GM12875 (cell line): Measurements from ENCODE around the gene ST6GALNAC3.

Experiments used
- H3K4me3 ChIP-seq: one replicate; pipeline ENCODE4 v1.5.1; 2011; ENCODE audit warnings: low read depth, low read length, control low read depth
- CTCF ChIP-seq: IDR thresholded peaks from 2 replicates; pipeline ENCODE4 v1.5.1; 2011; ENCODE audit warnings: low read depth, mild to moderate bottlenecking, control low read depth, inconsistent platforms, low read length, moderate library complexity, borderline replicate concordance; ENCODE audit not compliant: insufficient read depth

Gene ST6GALNAC3

GRCh38 chr1:76259270-76259669, 184.7 kb downstream of the ST6GALNAC3 start:
- H3K4me3 ChIP-seq, result no peak overlapping the region
- TF ChIP-seq CTCF, result no peak

DNA sequence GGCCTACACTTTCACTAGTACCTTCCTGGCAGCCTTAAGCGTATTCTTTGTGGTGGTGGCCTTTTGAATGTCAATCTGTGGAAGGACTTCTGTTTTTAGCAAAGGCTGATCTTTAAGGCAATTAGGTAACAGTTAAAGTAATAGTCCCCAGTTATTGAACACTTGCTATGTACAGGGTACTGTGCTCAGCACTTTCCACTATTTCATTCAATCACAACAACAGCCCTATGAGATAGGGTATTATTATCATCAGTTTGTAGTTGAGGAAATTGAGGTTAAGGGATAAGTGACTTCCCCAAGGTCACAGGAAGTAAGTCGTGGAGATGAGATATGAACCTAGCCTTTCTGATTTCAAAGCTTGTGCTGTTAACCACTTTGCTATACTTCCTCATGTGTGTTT, 185.7 kb downstream of the ST6GALNAC3 start:
- TF ChIP-seq CTCF, result no peak
- H3K4me3 ChIP-seq, result no peak overlapping the region

DNA sequence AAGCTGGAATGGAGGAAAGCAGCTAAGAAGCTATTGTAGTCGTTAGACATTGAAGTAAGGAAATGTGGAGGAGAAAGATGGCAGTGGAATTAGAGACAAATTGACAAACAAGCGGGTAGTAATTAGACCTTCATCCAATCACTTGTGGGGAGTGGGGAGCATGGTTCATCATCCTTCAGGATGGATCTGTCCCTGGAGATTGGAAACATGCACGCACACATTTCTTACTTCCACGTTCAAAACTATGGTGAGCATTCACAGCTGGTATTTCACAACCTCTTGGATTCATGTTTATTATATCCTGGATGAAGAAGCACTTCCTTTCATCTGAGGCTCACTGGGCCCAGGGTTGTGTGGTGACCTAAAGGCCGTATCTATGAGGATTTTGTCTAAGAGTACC, 188.1 kb downstream of the ST6GALNAC3 start:
- H3K4me3 ChIP-seq, result no peak overlapping the region
- TF ChIP-seq CTCF, result no peak

GRCh38 chr1:76264642-76265041, 190.1 kb downstream of the ST6GALNAC3 start:
- no peak for TF ChIP-seq CTCF
- no peak overlapping the region for H3K4me3 ChIP-seq

DNA sequence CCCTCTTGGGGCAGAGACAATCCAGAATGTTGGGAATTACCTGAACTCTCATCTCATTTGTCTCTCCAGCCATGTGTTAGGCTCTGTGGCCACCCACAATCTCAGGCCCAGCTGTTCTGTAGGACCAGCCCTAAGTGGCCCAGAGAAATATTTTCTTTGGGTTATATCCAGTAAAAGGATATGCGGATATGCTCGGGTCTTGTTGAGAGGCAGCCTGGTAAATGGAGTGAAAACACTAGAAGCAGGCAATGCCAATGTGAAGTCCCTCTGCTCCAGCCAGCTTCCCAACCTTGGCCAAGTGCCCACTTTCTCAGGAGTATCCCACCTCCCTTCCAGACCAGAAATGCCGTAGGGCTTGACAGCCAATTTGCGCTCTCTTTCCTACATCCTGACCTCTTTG, 192.2 kb downstream of the ST6GALNAC3 start:
- no peak overlapping the region for H3K4me3 ChIP-seq
- no peak for TF ChIP-seq CTCF

DNA sequence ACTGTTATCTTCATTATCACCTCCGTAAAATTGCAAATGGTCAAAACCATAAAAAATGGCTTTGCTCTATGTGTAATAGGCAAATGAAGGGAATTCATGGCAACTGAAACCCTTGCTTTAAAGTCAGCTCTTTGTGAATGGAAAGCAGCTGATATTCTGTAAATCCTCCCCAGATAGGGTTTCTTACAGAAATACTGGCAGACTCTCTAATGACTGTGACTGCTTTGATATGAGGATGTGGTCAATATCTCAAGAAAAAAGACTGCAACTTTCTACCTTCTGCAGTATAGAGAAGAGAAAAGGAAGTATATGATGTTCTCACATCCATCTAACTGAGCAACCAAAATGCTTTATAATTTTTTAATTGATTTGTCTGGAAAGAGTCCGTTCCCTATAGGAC, 193.1 kb downstream of the ST6GALNAC3 start:
- no peak for TF ChIP-seq CTCF
- H3K4me3 ChIP-seq, result no peak overlapping the region

DNA sequence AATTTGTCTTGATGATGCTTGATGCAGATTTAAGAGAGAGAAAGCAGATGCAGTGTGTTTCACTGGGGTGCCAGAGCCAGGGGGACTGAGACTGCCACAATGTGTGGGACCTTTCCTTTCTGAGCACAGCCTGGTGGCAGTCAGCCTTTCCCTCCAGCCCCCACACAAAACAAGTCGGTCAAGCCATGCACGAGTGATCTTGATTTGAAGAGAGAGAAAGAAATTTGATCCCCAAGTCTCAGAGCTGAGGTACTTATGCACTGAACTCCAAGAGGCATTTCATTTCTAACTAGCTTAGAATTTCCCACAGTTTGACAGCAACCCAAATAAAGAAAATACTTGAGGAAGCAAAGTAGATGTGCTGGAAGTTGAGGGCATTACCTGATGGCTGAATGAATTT, 193.8 kb downstream of the ST6GALNAC3 start:
- no peak overlapping the region for H3K4me3 ChIP-seq
- no peak for TF ChIP-seq CTCF
